Fibroblast of villous mesenchyme (primary cell): Measurements from ENCODE around the gene PXDN. TPM values are rescaled to one million over a fixed set of nuclear protein-coding genes. Genes with fewer than 3 reads are reported as not detected.
"Not testable (repeated sequence)": the region's sequence is repeated elsewhere in the genome, so short reads cannot be mapped to it uniquely, and the experiment has no call there.

ENCODE experiments used
- DNase-seq: peaks from one replicate; pipeline ENCODE4 v3.0.0-alpha.2; 2010; ENCODE audit warnings: low read depth
- H3K4me3 ChIP-seq: 2 replicates; pipeline ENCODE4 v1.5.1; 2011; ENCODE audit warnings: low read depth, mild to moderate bottlenecking, low read length
- total RNA-seq: library from RNA; depleted of rRNA; stranded (reverse); fragments of >200 nt; gene quantifications from 2 replicates; pipeline ENCODE4 v1.2.3, GENCODE V29; 2012
- TF ChIP-seq, protein P1 (sequence below): IDR thresholded peaks from 2 replicates; pipeline ENCODE4 v1.5.1; 2012; ENCODE audit warnings: low read depth, mild to moderate bottlenecking, low read length; ENCODE audit not compliant: insufficient read depth

Gene PXDN
- total RNA-seq, 1 donor = 296 TPM

DNA sequence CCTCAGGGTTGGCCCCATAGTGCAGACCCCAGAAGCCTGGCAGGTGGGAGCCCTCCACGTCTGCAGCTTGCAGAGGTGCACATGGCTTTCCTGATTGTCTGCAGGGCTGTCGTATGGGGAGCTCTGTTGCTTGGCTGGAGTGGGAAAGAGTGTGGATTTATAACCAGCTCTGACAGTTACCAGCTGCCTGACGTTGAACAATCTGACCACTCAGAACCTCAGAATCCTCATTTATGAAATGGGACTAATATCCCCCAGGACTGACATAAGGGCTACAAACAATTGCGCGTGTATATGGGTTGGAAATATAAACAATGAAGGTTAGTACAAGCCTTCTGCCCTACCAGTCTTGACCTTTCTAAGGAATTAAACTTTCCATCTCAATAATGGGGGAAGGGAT is 13.9 kb upstream of the PXDN start:
- TF ChIP-seq, protein P1, sequence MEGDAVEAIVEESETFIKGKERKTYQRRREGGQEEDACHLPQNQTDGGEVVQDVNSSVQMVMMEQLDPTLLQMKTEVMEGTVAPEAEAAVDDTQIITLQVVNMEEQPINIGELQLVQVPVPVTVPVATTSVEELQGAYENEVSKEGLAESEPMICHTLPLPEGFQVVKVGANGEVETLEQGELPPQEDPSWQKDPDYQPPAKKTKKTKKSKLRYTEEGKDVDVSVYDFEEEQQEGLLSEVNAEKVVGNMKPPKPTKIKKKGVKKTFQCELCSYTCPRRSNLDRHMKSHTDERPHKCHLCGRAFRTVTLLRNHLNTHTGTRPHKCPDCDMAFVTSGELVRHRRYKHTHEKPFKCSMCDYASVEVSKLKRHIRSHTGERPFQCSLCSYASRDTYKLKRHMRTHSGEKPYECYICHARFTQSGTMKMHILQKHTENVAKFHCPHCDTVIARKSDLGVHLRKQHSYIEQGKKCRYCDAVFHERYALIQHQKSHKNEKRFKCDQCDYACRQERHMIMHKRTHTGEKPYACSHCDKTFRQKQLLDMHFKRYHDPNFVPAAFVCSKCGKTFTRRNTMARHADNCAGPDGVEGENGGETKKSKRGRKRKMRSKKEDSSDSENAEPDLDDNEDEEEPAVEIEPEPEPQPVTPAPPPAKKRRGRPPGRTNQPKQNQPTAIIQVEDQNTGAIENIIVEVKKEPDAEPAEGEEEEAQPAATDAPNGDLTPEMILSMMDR = no peak
- H3K4me3 ChIP-seq = no peak overlapping the region
- peak; percentile 92 for DNase-seq

DNA sequence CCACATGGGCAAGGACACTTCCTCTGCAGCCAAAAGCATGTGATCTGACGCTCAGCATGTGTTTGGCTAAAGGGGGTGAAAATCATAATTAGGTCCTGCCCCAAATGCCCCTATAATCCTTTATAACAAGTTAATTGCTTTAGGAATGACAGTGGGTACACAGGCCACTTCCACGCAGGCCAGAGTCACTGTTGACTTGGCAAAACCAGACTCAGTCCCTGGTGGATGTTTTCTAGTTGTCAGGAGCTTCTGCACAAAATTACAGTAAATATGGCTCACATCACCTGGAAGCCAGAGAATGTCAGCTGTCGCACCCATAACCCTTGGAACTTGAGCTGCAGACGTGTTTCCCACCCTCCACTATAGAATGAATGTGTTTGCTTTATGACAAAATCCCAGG is 13.3 kb upstream of the PXDN start:
- no peak overlapping the region for H3K4me3 ChIP-seq
- no peak for DNase-seq
- TF ChIP-seq, protein P1 = no peak

DNA sequence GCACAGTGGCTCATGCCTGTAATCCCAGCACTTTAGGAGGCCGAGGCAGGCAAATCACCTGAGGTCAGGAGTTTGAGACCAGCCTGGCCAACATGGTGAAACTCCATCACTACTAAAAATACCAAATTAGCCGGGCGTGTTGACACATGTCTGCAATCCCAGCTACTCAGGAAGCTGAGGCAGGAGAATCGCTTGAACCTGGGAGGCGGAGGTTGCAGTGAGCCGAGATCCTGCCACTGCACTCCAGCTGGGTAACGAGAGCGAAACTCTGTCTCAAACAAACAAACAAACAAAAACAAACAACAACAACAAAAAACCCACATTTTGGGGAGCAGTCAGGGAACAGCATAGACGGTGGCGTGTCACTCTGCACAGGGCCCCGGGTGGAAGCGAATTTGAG is 12.8 kb upstream of the PXDN start:
- not testable (repeated sequence) for DNase-seq, H3K4me3 ChIP-seq

DNA sequence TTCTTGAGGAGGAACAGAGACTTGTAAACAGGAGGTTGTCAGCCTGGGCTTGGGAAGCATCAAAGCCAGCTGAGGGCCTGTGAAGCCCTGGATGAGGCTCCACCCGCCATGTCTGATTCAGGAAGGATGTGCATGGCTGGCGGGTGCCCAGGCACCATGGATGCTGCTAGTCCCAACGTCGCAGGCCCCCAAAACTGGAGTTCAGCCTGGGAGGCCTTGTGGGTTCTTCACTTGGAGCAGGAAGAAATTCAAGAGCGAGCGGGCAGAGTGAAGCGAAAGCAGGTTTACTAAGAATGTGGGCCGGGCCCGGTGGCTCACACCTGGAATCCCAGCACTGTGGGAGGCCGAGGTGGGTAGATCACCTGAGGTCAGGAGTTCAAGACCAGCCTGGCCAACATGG is 12.1 kb upstream of the PXDN start:
- H3K4me3 ChIP-seq = no peak overlapping the region
- TF ChIP-seq, protein P1 = no peak
- peak; percentile 50 for DNase-seq

DNA sequence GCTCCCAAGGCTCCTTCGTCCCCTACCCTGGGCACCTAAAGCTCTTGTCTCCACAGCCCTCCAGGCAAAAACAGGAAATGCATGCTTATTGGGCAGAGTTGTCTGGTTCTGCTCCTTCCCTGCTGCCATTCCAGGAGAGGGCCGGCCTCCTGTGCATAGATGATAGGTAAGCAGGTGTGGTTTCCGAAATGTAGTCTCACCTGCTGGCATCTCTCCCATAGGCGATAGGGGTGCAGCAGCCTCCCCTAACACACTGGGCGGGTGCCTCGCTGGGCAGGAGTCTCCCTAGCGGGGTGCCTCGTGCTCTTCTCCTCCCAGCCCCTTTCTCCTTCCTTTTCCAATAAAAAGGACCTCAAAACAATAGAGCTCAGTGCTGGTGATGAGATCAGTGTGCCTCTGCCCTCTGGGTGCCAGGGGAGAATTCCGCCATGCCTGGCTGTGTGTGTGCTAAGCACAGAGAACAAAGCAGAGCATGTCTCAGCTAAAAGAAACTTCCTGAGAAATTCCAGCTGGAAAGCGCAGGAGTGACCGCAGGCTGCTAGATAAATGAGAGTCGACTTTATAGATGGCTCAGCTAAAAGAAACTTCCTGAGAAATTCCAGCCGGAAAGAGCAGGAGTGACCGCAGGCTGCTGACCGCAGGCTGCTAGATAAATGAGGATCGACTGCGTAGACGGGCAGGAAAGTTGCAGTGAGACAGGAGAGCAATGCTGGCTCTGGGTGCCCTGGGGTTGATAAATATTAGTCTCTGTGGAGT is 11.3 kb upstream of the PXDN start:
- no peak overlapping the region for H3K4me3 ChIP-seq
- peak; percentile 98 for DNase-seq
- TF ChIP-seq, protein P1 = no peak

DNA sequence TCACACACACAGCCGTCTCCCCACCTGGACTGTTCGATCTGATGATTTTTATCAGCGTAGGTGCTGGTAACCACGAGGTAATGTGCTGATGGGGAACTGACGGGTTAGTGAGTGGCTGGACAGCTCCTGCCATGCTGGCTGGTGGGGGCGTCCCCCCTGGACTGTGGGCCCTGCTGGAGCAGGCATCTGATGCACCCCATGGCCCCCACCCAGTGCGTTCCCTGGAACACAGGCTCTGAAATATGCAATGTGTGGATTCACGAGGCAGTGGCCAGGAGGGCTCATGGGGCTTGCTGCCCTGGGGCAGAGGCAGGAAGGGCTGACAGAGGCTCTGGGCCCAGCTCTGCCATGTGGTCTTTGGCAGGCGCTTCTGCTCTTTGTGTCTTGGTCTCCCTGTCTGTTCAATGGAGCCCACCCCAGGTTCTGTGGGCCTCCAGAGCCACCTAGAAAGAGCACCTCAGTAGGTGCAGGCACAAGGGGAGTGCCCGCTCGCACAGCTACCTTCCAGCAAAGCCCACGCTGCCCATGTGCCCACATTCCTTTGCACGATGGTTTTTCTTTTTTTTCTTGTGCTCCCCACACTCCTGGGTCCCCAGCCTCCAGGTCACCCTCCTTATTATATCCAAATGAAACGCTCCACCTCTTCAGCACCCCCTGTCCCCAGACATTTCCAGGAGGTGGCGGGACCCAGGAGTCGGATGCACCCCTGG is 10.3 kb upstream of the PXDN start:
- TF ChIP-seq, protein P1 = no peak
- no peak overlapping the region for H3K4me3 ChIP-seq
- no peak for DNase-seq

DNA sequence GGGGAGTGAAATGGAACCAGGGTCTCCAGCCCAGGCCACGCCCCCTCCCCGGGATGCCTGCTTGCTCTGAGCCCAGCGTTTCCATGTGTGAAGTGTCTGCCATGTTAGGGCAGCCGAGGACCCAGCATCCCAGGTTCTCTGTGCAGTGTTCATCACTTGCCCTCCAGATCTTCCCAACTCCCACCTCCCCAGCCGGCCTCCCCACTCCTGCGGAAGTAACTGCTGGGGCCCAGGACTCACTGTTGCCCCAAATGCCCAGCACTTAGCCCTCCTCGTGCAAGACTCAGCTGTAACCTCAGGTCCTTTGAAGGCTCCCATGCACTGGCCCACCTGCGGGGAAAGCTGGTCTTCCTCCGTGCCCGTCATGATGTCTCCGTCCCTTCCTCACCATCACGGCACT is 9.7 kb upstream of the PXDN start:
- no peak for DNase-seq
- TF ChIP-seq, protein P1 = no peak
- no peak overlapping the region for H3K4me3 ChIP-seq
